Hepatocyte (in vitro differentiated cells): ENCODE measurements around the gene ZNF81. TPM values are rescaled to one million over a fixed set of nuclear protein-coding genes. Genes with fewer than 3 reads are reported as not detected.
A peak's percentile ranks its signal among the peaks of the same experiment; 100 is the strongest.

Experiments
- DNase-seq: peaks from one replicate; pipeline ENCODE4 v3.0.0-alpha.2; 2016; ENCODE audit warnings: low spot score
- H2AFZ ChIP-seq: fragments of 200-600 bp; sonication (generic); 2 replicates; pipeline ENCODE4 v1.6.0; 2016; ENCODE audit warnings: antibody characterized with exemption, mild to moderate bottlenecking
- H3K27ac ChIP-seq: fragments of 200-600 bp; sonication (generic); 2 replicates; pipeline ENCODE4 v1.5.1; 2016; ENCODE audit warnings: mild to moderate bottlenecking
- H3K27me3 ChIP-seq: fragments of 200-600 bp; sonication (generic); 2 replicates; pipeline ENCODE4 v1.6.1; 2016
- H3K36me3 ChIP-seq: fragments of 200-600 bp; sonication (generic); replicated peaks from 2 replicates; pipeline ENCODE4 v1.5.1; 2016; ENCODE audit warnings: low read depth; ENCODE audit not compliant: insufficient read depth
- H3K4me1 ChIP-seq: fragments of 200-600 bp; sonication (generic); 2 replicates; pipeline ENCODE4 v1.5.1; 2016; ENCODE audit warnings: mild to moderate bottlenecking, moderate library complexity; ENCODE audit not compliant: insufficient read depth
- H3K4me2 ChIP-seq: fragments of 200-600 bp; sonication (generic); 2 replicates; pipeline ENCODE4 v1.6.0; 2016
- H3K4me3 ChIP-seq: fragments of 200-600 bp; sonication (generic); 2 replicates; pipeline ENCODE4 v1.5.1; 2016; ENCODE audit warnings: mild to moderate bottlenecking
- H3K79me2 ChIP-seq: fragments of 200-600 bp; sonication (generic); 2 replicates; pipeline ENCODE4 v1.6.0; 2017; ENCODE audit warnings: mild to moderate bottlenecking
- H3K9me2 ChIP-seq: fragments of 200-600 bp; sonication (generic); replicated peaks from 2 replicates; pipeline ENCODE4 v1.6.0; 2017; ENCODE audit warnings: mild to moderate bottlenecking; ENCODE audit not compliant: insufficient read depth
- H3K9me3 ChIP-seq: fragments of 200-600 bp; sonication (generic); 2 replicates; pipeline ENCODE4 v1.5.1; 2016; ENCODE audit warnings: low read depth, mild to moderate bottlenecking
- H4K20me1 ChIP-seq: fragments of 200-600 bp; sonication (generic); 2 replicates; pipeline ENCODE4 v1.6.0; 2016; ENCODE audit warnings: mild to moderate bottlenecking; ENCODE audit not compliant: insufficient read depth, poor library complexity, severe bottlenecking
- CTCF ChIP-seq: fragments of 200-600 bp; sonication (generic); IDR thresholded peaks from 2 replicates; pipeline ENCODE4 v1.5.1; 2016; ENCODE audit warnings: antibody characterized with exemption, mild to moderate bottlenecking; ENCODE audit not compliant: poor library complexity
- EZH2 ChIP-seq: fragments of 200-600 bp; sonication (generic); IDR thresholded peaks from 2 replicates; pipeline ENCODE4 v1.6.1; 2016; ENCODE audit warnings: antibody characterized with exemption, mild to moderate bottlenecking, borderline replicate concordance
- EZH2phosphoT487 ChIP-seq: fragments of 200-600 bp; sonication (generic); IDR thresholded peaks from one replicate; pipeline ENCODE4 v1.6.1; 2018; ENCODE audit warnings: antibody characterized with exemption, mild to moderate bottlenecking, low read depth, moderate library complexity; ENCODE audit not compliant: unreplicated experiment, severe bottlenecking
- WGBS: methylation state at CpG from one replicate; pipeline ENCODE4 v1.1.6; 2016; ENCODE audit warnings: low lambda C conversion rate; ENCODE audit errors: missing lambda C conversion rate; 5-methylcytosine and 5-hydroxymethylcytosine counted together
- polyA plus RNA-seq: library from polyadenylated mRNA; unstranded; fragments of >200 nt; fragmentation: Nextera tagmentation; extraction: Ambion mirVana; gene quantifications from 2 replicates; pipeline ENCODE4 v1.2.1, GENCODE V29; 2016
- total RNA-seq: library from RNA; depleted of rRNA; stranded (reverse); fragments of >200 nt; gene quantifications from 2 replicates; pipeline ENCODE4 v1.2.3, GENCODE V29; 2014

Gene ZNF81
- 4.6 and 10.9 TPM in 2 replicates for total RNA-seq
- 1.9 and 4.1 TPM in 2 replicates for polyA plus RNA-seq

- Histone ChIP-seq H4K20me1 (no peaks in the 10 kb centered on the region), H3K27me3 (no peaks in the 10 kb centered on the region), H3K4me1 (no peaks in the 10 kb centered on the region), H3K27ac (peak within 1 kb of the TSS; percentile 86), H3K36me3 (no peaks in the 10 kb centered on the region), H3K9me2 (no peaks in the 10 kb centered on the region), H3K4me2 (peak within 1 kb of the TSS; percentile 73), H3K4me3 (peak within 1 kb of the TSS; percentile 15), H3K9me3 (no peaks in the 10 kb centered on the region), H2AFZ (peak within 1 kb of the TSS; percentile 5), H3K79me2 (peaks cover 21% of the 10 kb centered on the region)
- DNase-seq, result peak; percentile 96
- 35% methylated on average over 41 of the region's 41 CpGs for WGBS
- TF ChIP-seq EZH2phosphoT487, result no peak
- TF ChIP-seq EZH2, result no peak
- TF ChIP-seq CTCF, result no peak
Measured at GRCh38 chrX:47836164-47837072, at the start of gene ZNF81. Gene ZNF81 (plus strand): TSS chrX:47836902. CDS start chrX:47846268, 9,366 bp downstream.

GRCh38 chrX:47796433-47796906 is 40.2 kb upstream of the ZNF81 start:
- TF ChIP-seq EZH2, result no peak
- no peak for TF ChIP-seq CTCF
- TF ChIP-seq EZH2phosphoT487, result no peak
- WGBS, result 53% methylated on average over 3 of the region's 3 CpGs
- H3K9me2 ChIP-seq, result no peaks in the 10 kb centered on the region
- no peak overlapping the region for H3K27ac ChIP-seq
- no peaks in the 10 kb centered on the region for H3K4me1 ChIP-seq
- no peaks in the 10 kb centered on the region for H3K27me3 ChIP-seq
- no peak overlapping the region for H2AFZ ChIP-seq
- no peaks in the 10 kb centered on the region for H3K36me3 ChIP-seq
- H3K9me3 ChIP-seq, result no peaks in the 10 kb centered on the region
- H3K4me2 ChIP-seq, result no peak overlapping the region
- no peaks in the 10 kb centered on the region for H3K79me2 ChIP-seq
- H4K20me1 ChIP-seq, result no peaks in the 10 kb centered on the region
- no peak for DNase-seq
- H3K4me3 ChIP-seq, result no peak overlapping the region

GRCh38 chrX:47797084-47797483 is 39.6 kb upstream of the ZNF81 start:
- Histone ChIP-seq H2AFZ (no peak overlapping the region), H3K27me3 (no peaks in the 10 kb centered on the region), H3K27ac (no peak overlapping the region), H3K4me3 (no peak overlapping the region), H4K20me1 (no peaks in the 10 kb centered on the region), H3K9me3 (no peaks in the 10 kb centered on the region), H3K4me2 (no peak overlapping the region), H3K36me3 (no peaks in the 10 kb centered on the region), H3K9me2 (no peaks in the 10 kb centered on the region), H3K79me2 (no peaks in the 10 kb centered on the region), H3K4me1 (no peaks in the 10 kb centered on the region)
- DNase-seq, result no peak
- WGBS, result 56% methylated on average over 2 of the region's 2 CpGs
- TF ChIP-seq EZH2phosphoT487 (no peak), EZH2 (no peak), CTCF (no peak)
